ENCODE measurements around the gene ANXA6.

GRCh38 chr5:151141535-151141934 lies 16.0 kb downstream of the ANXA6 start:
- TF ChIP-seq POLR2A (IDR thresholded peaks at IDR 0.05) (no peak), CTCF (IDR thresholded peaks at IDR 0.05 in 8 of 11, conservative IDR thresholded peaks at IDR 0.05 in 3 of 11) (no peak)
